CD4-positive, CD25-positive, alpha-beta regulatory T cell (primary cell): ENCODE results near the gene SOAT2. TPM values are rescaled to one million over a fixed set of nuclear protein-coding genes. Genes with fewer than 3 reads are reported as not detected.
A peak's percentile ranks its signal among the peaks of the same experiment; 100 is the strongest.

Source experiments
- ATAC-seq, 2 donors: fragments of 150-1000 bp; cut with Tn5 transposase; one replicate each; pipeline ENCODE4 v1.10.0; 2021; ENCODE audit warnings: low read depth in 2 of 2, moderate number of reproducible peaks in 2 of 2, moderate library complexity in 1 of 2
- DNase-seq, 3 donors: peaks; one replicate each; pipeline versions ENCODE4 v3.0.0 to v3.0.0-alpha.2; 2012 to 2022; ENCODE audit warnings: mixed read lengths in 1 of 3
- H3K27ac ChIP-seq: one replicate; pipeline ENCODE4 v1.7.0; 2013; ENCODE audit warnings: mild to moderate bottlenecking, low read length; ENCODE audit not compliant: insufficient read depth, poor library complexity, severe bottlenecking
- H3K27me3 ChIP-seq: one replicate; pipeline ENCODE4 v1.7.0; 2013; ENCODE audit warnings: low read length; ENCODE audit not compliant: control insufficient read depth, insufficient read depth
- H3K36me3 ChIP-seq: one replicate; pipeline ENCODE4 v1.7.0; 2013; ENCODE audit warnings: mild to moderate bottlenecking, low read length, moderate library complexity; ENCODE audit not compliant: control insufficient read depth, insufficient read depth
- H3K4me1 ChIP-seq: 2 replicates; pipeline ENCODE4 v1.7.0; 2013; ENCODE audit warnings: mild to moderate bottlenecking, low read length; ENCODE audit not compliant: insufficient read depth, control insufficient read depth, poor library complexity, severe bottlenecking
- H3K4me3 ChIP-seq: one replicate; pipeline ENCODE4 v1.7.0; 2013; ENCODE audit warnings: low read depth, mild to moderate bottlenecking, low read length, moderate library complexity
- H3K9me3 ChIP-seq, 2 experiments: 1 replicate in 1 of 2; 2 replicates in 1 of 2; pipeline ENCODE4 v1.7.0; 2013; ENCODE audit warnings: low read length in 2 of 2, mild to moderate bottlenecking in 1 of 2, moderate library complexity in 1 of 2; ENCODE audit not compliant: control insufficient read depth in 2 of 2
- H3K27ac Mint-ChIP-seq, 3 donors: one replicate each; pipeline ENCODE4 v1.8.0; 2020 to 2022; ENCODE audit warnings: mild to moderate bottlenecking in 3 of 3, mixed read lengths in 3 of 3, moderate library complexity in 2 of 3
- H3K27me3 Mint-ChIP-seq: one replicate; pipeline ENCODE4 v1.8.0; 2022; ENCODE audit warnings: mild to moderate bottlenecking, mixed read lengths
- H3K36me3 Mint-ChIP-seq: one replicate; pipeline ENCODE4 v1.8.0; 2020; ENCODE audit warnings: mixed read lengths
- H3K4me1 Mint-ChIP-seq, 4 donors: one replicate each; pipeline ENCODE4 v1.8.0; 2020 to 2022; ENCODE audit warnings: mixed read lengths in 4 of 4, mild to moderate bottlenecking in 1 of 4
- H3K4me3 Mint-ChIP-seq, 4 donors: one replicate each; pipeline ENCODE4 v1.8.0; 2020 to 2022; ENCODE audit warnings: mild to moderate bottlenecking in 4 of 4, mixed read lengths in 4 of 4, moderate library complexity in 3 of 4
- H3K9me3 Mint-ChIP-seq, 7 donors: one replicate each; pipeline ENCODE4 v1.8.0; 2020 to 2022; ENCODE audit warnings: mixed read lengths in 7 of 7, mild to moderate bottlenecking in 3 of 7, moderate library complexity in 2 of 7
- polyA plus RNA-seq, 4 donors: library from polyadenylated mRNA; unstranded; fragments of 300-500 nt; fragmentation: Illumina TruSeq; gene quantifications; one replicate each; pipeline ENCODE4 v1.2.3, GENCODE V29; 2021
- total RNA-seq: library from RNA; stranded (reverse); gene quantifications from one replicate; pipeline ENCODE4 v1.2.3, GENCODE V29; 2022

The SOAT2 gene
- total and polyA plus RNA-seq, 5 donors from 2014 or later, result 0.37 TPM; not detected in 4

DNA sequence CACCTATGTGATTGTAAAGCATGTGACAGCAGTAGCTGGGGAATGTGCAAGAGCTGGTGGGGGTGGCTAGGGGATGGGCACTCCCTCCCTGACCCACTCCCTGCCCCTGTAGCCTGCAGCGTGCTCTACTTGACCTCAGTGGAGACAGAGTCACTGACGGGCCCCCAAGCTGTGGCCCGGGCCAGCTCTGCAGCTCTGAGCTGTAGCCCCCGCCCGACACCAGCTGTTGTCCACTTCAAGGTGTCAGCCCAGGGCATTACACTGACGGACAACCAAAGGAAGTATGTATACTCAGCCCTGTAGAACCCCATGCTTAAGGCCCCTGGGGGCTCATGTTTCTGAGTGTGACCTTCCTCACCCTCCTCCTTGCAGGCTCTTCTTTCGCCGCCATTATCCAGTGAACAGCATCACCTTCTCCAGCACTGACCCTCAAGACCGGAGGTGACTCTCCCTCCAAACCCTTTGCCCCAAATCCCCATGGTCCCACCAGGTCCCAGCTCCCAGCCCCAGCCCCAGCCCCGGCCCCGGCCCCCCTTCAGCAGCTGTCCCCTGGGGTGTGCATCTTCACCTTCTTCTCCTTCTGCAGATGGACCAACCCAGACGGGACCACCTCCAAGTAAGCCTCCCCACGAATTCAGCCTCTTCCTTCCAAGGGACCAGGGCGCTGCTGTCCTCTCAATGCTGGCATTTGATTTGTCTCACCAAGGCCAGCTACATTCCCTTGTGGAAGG, 40.1 kb upstream of the SOAT2 start:
- H3K36me3 ChIP-seq, result peaks cover 22% of the 10 kb centered on the region
- Mint-ChIP-seq H3K36me3 (peaks cover 20% of the 10 kb centered on the region), H3K4me3 (no peak overlapping the region), H3K9me3 (no peaks in the 10 kb centered on the region), H3K27ac (peak overlapping the region in 2 of 3 donors; percentile 48 to 71), H3K4me1 (peaks cover 0 to 14% (median 4%) of the 10 kb centered on the region in 4 donors), H3K27me3 (no peaks in the 10 kb centered on the region)
- H3K4me3 ChIP-seq, result no peak overlapping the region
- no peaks in the 10 kb centered on the region for H3K27me3 ChIP-seq
- ATAC-seq (no peak), DNase-seq (no peak)
- H3K9me3 ChIP-seq, result no peaks in the 10 kb centered on the region
- no peaks in the 10 kb centered on the region for H3K4me1 ChIP-seq
- H3K27ac ChIP-seq, result no peak overlapping the region

DNA sequence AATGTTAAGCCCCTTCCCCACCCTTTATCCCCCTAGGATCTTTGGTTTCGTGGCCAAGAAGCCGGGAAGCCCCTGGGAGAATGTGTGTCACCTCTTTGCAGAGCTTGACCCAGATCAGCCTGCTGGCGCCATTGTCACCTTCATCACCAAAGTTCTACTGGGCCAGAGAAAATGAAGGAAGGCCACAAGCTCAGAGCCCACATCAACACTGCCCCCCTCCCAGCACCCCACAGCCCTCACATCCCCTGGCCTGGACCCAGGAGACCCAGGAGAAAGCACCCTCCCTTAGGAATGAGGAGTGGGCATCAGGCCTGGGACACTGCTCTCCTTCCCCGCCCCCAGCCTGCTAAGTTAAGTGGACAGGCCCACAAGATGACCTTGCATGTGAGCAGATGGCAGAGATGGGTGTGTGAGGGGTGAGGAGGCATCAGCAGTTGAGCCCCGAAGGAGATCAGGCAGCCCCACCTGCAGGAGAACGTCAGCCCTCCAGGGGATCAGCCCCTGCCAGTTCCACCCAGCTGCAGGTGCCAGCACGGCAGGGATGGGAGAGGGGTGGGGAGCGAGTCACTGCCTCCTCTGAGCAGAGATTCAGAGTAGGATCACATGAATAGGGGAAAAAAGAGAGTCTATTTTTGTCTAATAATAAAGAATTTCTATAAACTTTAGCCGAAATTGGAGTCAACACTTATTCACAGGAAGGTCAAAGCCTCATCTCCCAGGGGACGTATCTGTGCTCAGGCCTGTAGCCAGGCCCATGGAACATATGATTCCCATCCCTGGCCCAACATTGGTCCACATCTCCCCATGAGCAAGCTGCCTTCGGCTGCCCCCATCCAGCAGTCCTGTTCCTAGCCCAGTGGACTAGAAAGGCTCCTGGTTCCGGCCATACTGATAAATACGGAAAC, 39.3 kb upstream of the SOAT2 start:
- H3K27ac Mint-ChIP-seq, result peak overlapping the region in 2 of 3 donors; percentile 15 to 48
- H3K27me3 Mint-ChIP-seq, result no peaks in the 10 kb centered on the region
- ATAC-seq, result no peak
- peaks cover 0 to 14% (median 7%) of the 10 kb centered on the region in 4 donors for H3K4me1 Mint-ChIP-seq
- H3K4me1 ChIP-seq, result no peaks in the 10 kb centered on the region
- H3K27me3 ChIP-seq, result no peaks in the 10 kb centered on the region
- H3K4me3 ChIP-seq, result no peak overlapping the region
- peaks cover 22% of the 10 kb centered on the region for H3K36me3 ChIP-seq
- no peaks in the 10 kb centered on the region for H3K9me3 Mint-ChIP-seq
- H3K27ac ChIP-seq, result no peak overlapping the region
- H3K36me3 Mint-ChIP-seq, result peaks cover 26% of the 10 kb centered on the region
- DNase-seq, result no peak
- no peaks in the 10 kb centered on the region for H3K9me3 ChIP-seq
- H3K4me3 Mint-ChIP-seq, result no peak overlapping the region

DNA sequence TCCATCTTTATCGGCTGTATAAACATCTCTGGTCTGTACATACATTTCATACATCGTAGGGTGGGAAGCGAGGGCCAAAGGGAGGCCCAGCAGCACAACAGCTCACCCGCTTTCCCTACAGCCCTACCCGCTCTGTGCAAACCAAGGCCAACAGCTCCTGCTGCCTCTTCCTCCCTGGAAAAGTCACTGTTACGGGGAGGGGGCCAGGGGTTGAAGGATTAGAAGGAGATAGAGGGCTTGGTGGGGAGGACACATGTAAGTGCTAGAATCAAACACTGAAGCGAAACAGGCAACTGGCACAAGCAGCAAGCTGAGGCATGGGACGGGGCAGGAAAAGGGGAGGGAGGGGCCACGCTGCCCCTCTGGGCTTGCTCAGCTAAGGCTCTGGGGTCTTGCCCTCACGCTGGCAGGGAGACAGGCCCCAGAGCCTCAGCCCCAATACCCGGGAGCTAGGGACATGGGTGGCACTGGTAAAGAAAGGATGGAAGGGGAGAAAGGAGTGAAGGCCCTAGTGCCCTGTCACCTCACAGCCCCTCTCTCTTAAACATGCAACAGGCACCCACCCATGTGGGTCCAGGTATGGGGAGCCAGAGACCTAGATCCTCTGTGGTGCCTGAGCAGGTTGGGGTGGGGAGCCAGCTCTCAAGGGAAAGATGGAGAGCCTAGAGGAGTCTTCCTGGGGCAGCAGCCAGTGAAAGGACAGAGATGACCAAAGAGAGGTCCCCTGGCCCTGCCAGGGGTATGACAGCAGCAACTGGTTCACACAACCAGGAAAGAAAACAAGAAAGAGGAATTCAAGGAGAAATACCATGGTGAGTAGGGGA, 38.5 kb upstream of the SOAT2 start:
- ATAC-seq, result no peak
- Histone ChIP-seq H3K4me1 (no peaks in the 10 kb centered on the region), H3K4me3 (no peak overlapping the region), H3K9me3 (no peaks in the 10 kb centered on the region), H3K36me3 (peaks cover 29% of the 10 kb centered on the region), H3K27me3 (no peaks in the 10 kb centered on the region), H3K27ac (no peak overlapping the region)
- peaks cover 26% of the 10 kb centered on the region for H3K36me3 Mint-ChIP-seq
- no peak overlapping the region for H3K4me3 Mint-ChIP-seq
- H3K27me3 Mint-ChIP-seq, result no peaks in the 10 kb centered on the region
- peak overlapping the region in 1 of 3 donors; percentile 79 for H3K27ac Mint-ChIP-seq
- DNase-seq, result no peak
- peaks cover 0 to 14% (median 7%) of the 10 kb centered on the region in 4 donors for H3K4me1 Mint-ChIP-seq
- H3K9me3 Mint-ChIP-seq, result no peaks in the 10 kb centered on the region

DNA sequence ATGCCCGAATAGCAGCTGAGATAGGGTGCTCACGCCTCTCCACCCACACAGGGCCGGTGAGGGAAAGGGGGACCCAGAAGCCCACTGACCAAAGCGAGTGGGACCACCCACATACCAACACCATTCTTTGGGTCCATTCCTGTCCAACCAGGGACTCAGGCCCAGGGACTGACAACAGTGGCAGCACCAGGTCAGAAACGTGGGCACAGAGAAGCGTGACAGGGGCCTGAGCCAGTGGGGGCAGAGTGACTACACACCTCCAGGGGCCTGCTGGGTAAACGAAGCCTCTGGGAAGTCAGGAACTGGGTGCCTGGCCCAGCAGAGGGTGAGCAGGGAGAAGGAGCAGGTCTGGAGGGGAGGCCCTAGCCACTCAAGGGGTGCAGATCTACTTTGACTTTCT, 37.8 kb upstream of the SOAT2 start:
- H3K27me3 Mint-ChIP-seq, result no peaks in the 10 kb centered on the region
- no peak overlapping the region for H3K4me3 ChIP-seq
- no peaks in the 10 kb centered on the region for H3K9me3 ChIP-seq
- peaks cover 32% of the 10 kb centered on the region for H3K36me3 Mint-ChIP-seq
- no peaks in the 10 kb centered on the region for H3K4me1 ChIP-seq
- ATAC-seq (no peak), DNase-seq (no peak)
- peak overlapping the region in 1 of 4 donors; percentile 8 for H3K4me3 Mint-ChIP-seq
- H3K4me1 Mint-ChIP-seq, result peaks cover 0 to 17% (median 10%) of the 10 kb centered on the region in 4 donors
- H3K27ac Mint-ChIP-seq, result no peak overlapping the region
- peaks cover 35% of the 10 kb centered on the region for H3K36me3 ChIP-seq
- no peaks in the 10 kb centered on the region for H3K27me3 ChIP-seq
- H3K27ac ChIP-seq, result no peak overlapping the region
- no peaks in the 10 kb centered on the region for H3K9me3 Mint-ChIP-seq

DNA sequence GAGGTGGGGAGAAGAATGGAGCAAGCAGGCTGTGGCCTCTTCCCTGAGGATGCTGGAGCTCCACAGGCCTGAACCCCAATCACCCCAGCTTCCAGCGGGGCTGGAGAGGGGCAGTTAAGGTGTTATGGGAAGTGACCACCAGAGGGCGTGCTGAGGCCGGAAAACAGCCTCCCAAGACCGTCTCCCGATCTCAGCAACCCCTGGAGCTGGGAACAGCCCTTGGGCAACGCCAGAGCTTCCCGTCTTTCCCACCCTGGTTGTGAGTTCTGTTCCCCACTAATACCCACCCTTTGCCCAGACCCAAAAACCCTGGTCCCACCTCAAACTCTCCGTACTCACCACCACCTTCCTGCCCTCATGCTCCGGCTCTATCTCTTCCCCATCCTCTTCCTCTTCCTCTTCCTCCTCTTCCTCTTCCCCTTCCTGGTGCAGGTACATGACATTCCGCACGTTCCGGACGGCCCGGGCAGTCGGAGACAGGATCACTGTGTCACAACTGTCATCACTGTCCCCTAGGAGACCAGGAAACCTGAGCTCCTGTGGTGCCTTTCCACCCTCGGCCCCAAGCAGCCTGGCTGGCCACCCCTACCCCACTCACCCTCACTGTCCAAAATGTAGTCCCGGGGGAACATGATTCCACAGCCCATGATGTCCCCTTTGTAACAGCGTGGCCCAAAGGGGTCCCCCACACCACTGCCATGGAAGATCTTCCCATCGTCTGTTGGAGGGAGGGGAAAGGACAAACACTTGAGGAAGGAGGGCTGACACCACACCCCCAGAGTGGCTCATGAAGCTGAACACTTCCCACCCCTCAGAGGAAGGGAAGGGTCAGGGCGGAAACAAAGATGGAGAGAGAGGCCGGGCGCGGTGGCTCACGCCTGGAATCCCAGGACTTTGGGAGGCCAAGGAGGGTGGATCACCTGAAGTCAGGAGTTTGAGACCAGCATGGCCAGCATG, 37.0 kb upstream of the SOAT2 start:
- no peaks in the 10 kb centered on the region for H3K27me3 Mint-ChIP-seq
- Histone ChIP-seq H3K4me3 (no peak overlapping the region), H3K9me3 (no peaks in the 10 kb centered on the region), H3K27me3 (no peaks in the 10 kb centered on the region), H3K36me3 (peaks cover 42% of the 10 kb centered on the region), H3K4me1 (no peaks in the 10 kb centered on the region), H3K27ac (no peak overlapping the region)
- H3K36me3 Mint-ChIP-seq, result peaks cover 36% of the 10 kb centered on the region
- H3K27ac Mint-ChIP-seq, result peak overlapping the region in 2 of 3 donors; percentile 10 to 36
- H3K9me3 Mint-ChIP-seq, result no peaks in the 10 kb centered on the region
- peak overlapping the region in 1 of 4 donors; percentile 8 for H3K4me3 Mint-ChIP-seq
- peak; percentile 58 to 65 (median 59) for DNase-seq
- ATAC-seq, result peak; percentile 51 to 58
- H3K4me1 Mint-ChIP-seq, result peaks cover 0 to 19% (median 13%) of the 10 kb centered on the region in 4 donors

DNA sequence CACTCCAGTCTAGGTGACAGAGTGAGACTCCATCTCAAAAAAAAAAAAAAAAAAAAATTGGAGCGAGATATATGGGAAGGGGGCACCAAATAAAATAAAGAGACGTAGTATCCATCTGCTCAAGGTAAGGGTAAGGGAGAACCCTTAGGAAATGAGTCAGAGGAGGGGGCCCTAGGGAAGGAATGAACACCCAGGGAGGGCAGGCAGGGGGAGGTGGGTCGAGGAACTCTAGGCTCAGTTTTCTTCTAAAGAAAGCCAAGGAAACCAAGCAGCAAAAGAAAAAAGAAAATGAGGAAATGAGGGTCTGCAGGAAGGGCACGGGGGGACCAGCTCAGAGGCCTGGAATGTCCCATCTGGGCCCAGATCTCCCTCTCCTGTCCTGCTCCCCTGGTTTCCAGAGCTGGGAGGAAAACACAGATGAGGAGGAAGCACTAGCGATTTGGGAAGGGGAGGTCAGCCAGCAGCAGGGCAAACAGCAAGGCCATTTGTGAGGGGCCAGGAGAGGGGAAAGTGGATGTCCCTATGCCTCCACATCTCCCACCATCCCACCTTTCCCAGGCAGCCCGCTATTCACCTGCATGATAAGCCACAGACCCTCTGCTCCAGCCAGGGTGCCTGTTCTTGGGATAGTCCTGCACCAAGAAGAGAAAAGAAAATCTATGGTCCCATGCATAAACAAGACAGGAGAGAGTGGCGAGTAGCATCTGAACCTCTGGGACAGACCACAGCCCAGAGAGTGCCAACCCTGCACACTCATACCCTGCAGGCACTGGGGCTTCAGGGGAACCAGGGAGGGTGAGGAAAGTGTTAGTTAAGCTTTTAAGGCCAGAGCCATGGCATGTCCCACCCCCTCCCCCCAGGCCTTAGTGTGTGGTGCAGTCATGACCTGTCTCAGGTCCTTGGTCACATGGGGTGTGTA, 36.0 kb upstream of the SOAT2 start:
- ATAC-seq, result no peak
- Mint-ChIP-seq H3K4me1 (peaks cover 0 to 23% (median 15%) of the 10 kb centered on the region in 4 donors), H3K27ac (peak overlapping the region in 1 of 3 donors; percentile 49), H3K9me3 (no peaks in the 10 kb centered on the region), H3K4me3 (no peak overlapping the region), H3K27me3 (no peaks in the 10 kb centered on the region), H3K36me3 (peaks cover 44% of the 10 kb centered on the region)
- Histone ChIP-seq H3K9me3 (no peaks in the 10 kb centered on the region), H3K27me3 (no peaks in the 10 kb centered on the region), H3K4me3 (no peak overlapping the region), H3K4me1 (no peaks in the 10 kb centered on the region), H3K36me3 (peaks cover 52% of the 10 kb centered on the region), H3K27ac (no peak overlapping the region)
- no peak for DNase-seq
